ENCODE measurements around the gene KRTAP2-1. TPM values are rescaled to one million over a fixed set of nuclear protein-coding genes. Genes with fewer than 3 reads are reported as not detected.
"Not testable (repeated sequence)": the region's sequence is repeated elsewhere in the genome, so short reads cannot be mapped to it uniquely, and the experiment has no call there.

KRTAP2-1 gene
- total RNA-seq, 1 donor from 2014 or later, result not detected

- H3K9me3 Mint-ChIP-seq; intact Hi-C loops (cut with micrococcal nuclease); H3K27ac Mint-ChIP-seq; H3K4me1 Mint-ChIP-seq; H3K36me3 Mint-ChIP-seq (ENCODE audit: low read depth); H3K4me3 Mint-ChIP-seq; DNase-seq: not testable (repeated sequence)
- peaks cover 15% of the 10 kb centered on the region for H3K27me3 Mint-ChIP-seq
Measured at GRCh38 chr17:41065016-41065689, 18.0 kb upstream of the KRTAP2-1 start.

- intact Hi-C loops (cut with micrococcal nuclease), result no loop called here
- Mint-ChIP-seq H3K27ac (no peak overlapping the region), H3K36me3 (ENCODE audit: low read depth) (no peaks in the 10 kb centered on the region), H3K4me3 (no peak overlapping the region), H3K27me3 (peaks cover 20% of the 10 kb centered on the region), H3K4me1 (no peaks in the 10 kb centered on the region), H3K9me3 (no peaks in the 10 kb centered on the region)
- no peak for DNase-seq
Measured at GRCh38 chr17:41064301-41064700, 17.2 kb upstream of the KRTAP2-1 start.

DNA sequence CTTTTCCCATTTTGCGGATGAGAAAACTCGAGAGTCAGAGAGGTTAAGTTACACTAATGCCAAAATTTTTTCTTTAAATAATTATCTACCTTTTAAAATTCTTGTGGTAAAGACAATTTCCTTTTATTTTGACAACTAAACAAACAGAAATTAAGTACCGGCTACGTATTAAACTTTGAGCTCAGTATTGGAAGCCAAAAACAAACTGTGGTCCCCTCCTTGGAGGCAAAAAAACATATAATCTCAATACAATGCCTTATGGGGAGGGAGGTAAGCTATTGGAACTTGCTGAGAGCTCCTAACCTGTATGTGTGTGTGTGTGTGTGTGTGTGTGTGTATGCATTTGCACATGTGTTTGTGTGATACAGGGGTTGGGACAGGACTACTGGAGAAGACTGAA, 16.3 kb upstream of the KRTAP2-1 start:
- Mint-ChIP-seq H3K27me3 (peaks cover 22% of the 10 kb centered on the region), H3K36me3 (ENCODE audit: low read depth) (no peaks in the 10 kb centered on the region), H3K4me1 (no peaks in the 10 kb centered on the region), H3K27ac (no peak overlapping the region), H3K4me3 (no peak overlapping the region), H3K9me3 (no peaks in the 10 kb centered on the region)
- DNase-seq, result no peak
- intact Hi-C loops (cut with micrococcal nuclease), result no loop called here

- Mint-ChIP-seq H3K36me3 (ENCODE audit: low read depth) (no peaks in the 10 kb centered on the region), H3K4me3 (no peak overlapping the region), H3K9me3 (no peaks in the 10 kb centered on the region), H3K27ac (no peak overlapping the region), H3K4me1 (no peaks in the 10 kb centered on the region), H3K27me3 (peaks cover 22% of the 10 kb centered on the region)
- intact Hi-C loops (cut with micrococcal nuclease), result no loop called here
- DNase-seq, result no peak
Measured at GRCh38 chr17:41061964-41062363, 14.8 kb upstream of the KRTAP2-1 start.

DNA sequence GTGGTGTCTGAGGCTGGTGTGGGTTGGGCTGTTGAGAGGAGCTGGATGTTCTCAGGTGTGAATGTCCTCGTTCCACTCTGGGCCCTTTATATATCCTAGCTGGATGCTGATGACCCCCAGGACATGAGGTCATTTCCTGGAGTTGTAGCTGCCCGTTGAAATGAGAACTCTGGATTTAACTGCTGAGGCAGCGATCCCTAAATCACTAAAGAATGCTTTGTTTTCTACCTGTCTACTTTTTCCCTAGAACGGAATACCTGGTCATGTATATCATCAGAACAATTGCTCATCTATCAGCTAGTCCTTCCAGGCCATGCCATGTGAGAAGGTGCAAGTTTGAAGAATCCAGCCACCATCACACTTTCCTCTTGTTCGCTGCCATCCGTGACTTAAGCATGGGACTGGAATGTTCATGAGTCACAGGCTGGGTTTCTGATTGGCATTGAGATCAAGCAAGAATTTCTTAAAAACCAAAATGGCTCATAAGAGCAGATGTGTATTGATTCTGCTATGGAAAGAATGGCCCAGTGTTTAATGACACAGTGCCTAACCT, 13.0 kb upstream of the KRTAP2-1 start, which contains the start of gene KRTAP2-3:
Gene KRTAP2-3 (minus strand): TSS at position 63 of the 553 bp plus-strand sequence. CDS start 64 bp downstream, outside the sequence.
- Mint-ChIP-seq H3K27ac (no peak within 1 kb of the TSS), H3K4me3 (no peak within 1 kb of the TSS), H3K4me1 (no peaks in the 10 kb centered on the region), H3K9me3 (no peaks in the 10 kb centered on the region), H3K36me3 (ENCODE audit: low read depth) (no peaks in the 10 kb centered on the region), H3K27me3 (peaks cover 23% of the 10 kb centered on the region)
- intact Hi-C loops (cut with micrococcal nuclease), result no loop called here
- DNase-seq, result no peak

GRCh38 chr17:41059276-41060051, 12.3 kb upstream of the KRTAP2-1 start:
- H3K27ac Mint-ChIP-seq; H3K36me3 Mint-ChIP-seq (ENCODE audit: low read depth); intact Hi-C loops (cut with micrococcal nuclease); DNase-seq; H3K9me3 Mint-ChIP-seq; H3K4me3 Mint-ChIP-seq; H3K4me1 Mint-ChIP-seq: not testable (repeated sequence)
- H3K27me3 Mint-ChIP-seq, result peaks cover 23% of the 10 kb centered on the region

DNA sequence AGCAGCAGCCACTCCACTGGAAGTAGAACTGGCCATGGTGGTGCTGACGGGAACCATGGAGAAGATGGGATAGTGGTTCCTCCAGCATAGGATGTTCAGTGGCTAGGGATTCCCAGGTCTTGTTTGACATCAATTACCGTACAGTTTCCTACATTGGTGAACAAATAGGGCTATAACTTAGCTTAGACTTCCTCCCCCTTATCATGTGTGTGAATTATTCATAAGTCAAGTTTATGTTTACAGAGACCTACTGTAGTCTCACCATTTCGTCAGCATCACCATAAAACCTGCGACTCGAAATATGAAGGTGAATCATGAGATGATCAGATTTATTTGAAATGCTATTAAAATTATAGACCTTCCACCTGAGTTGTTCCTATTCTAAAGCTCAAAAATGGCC, 11.6 kb upstream of the KRTAP2-1 start:
- peaks cover 23% of the 10 kb centered on the region for H3K27me3 Mint-ChIP-seq
- no peaks in the 10 kb centered on the region for H3K4me1 Mint-ChIP-seq
- no peak overlapping the region for H3K4me3 Mint-ChIP-seq
- DNase-seq, result no peak
- H3K9me3 Mint-ChIP-seq, result no peaks in the 10 kb centered on the region
- H3K27ac Mint-ChIP-seq, result no peak overlapping the region
- intact Hi-C loops (cut with micrococcal nuclease), result no loop called here
- H3K36me3 Mint-ChIP-seq (ENCODE audit: low read depth), result no peaks in the 10 kb centered on the region

DNA sequence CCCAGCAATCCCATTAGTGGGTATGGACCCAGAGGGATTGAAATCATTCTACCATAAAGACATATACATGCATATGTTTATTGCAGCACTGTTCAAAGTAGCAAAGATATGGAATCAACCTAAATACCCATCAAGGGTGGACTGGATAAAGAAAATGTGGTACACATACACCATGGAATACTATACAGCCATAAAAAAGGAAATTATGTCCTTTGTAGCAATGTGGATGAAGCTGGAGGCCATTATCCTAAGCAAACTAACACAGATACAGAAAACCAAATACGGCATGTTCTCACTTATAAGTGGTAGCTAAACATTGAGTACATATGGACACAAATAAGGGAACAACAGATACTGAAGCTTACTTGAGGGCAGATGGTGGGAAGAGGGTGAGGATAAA, 10.4 kb upstream of the KRTAP2-1 start:
- no peaks in the 10 kb centered on the region for H3K9me3 Mint-ChIP-seq
- DNase-seq, result peak; percentile 3
- H3K27ac Mint-ChIP-seq, result no peak overlapping the region
- no peaks in the 10 kb centered on the region for H3K4me1 Mint-ChIP-seq
- H3K4me3 Mint-ChIP-seq, result no peak overlapping the region
- intact Hi-C loops (cut with micrococcal nuclease), result no loop called here
- no peaks in the 10 kb centered on the region for H3K36me3 Mint-ChIP-seq (ENCODE audit: low read depth)
- peaks cover 28% of the 10 kb centered on the region for H3K27me3 Mint-ChIP-seq

- H3K4me1 Mint-ChIP-seq; DNase-seq; H3K27ac Mint-ChIP-seq; H3K36me3 Mint-ChIP-seq (ENCODE audit: low read depth); H3K9me3 Mint-ChIP-seq; intact Hi-C loops (cut with micrococcal nuclease); H3K4me3 Mint-ChIP-seq: not testable (repeated sequence)
- peaks cover 22% of the 10 kb centered on the region for H3K27me3 Mint-ChIP-seq
Measured at GRCh38 chr17:41055130-41055529, 8.0 kb upstream of the KRTAP2-1 start, which contains the start of gene KRTAP2-2. Gene KRTAP2-2, minus strand, starts transcription at chr17:41055230. Its CDS starts 19 bp downstream, at chr17:41055211.

DNA sequence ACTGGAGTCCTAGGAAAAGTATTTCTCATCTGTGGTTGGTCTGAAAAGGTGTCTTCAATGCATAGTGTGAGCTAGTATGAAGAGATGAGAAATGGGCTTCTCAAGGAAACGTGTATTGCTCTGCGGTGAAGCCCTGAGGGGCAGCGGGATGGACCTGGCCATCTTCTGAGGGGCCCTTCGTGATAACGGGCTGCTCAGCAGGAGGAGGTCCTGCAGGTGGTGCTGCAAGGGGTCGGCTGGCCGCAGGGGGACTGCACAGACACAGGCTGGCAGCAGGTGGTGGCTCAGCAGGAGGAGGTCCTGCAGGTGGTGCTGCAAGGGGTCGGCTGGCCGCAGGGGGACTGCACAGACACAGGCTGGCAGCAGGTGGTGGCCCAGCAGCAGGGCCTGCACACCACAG, 7.4 kb upstream of the KRTAP2-1 start:
- DNase-seq; H3K4me1 Mint-ChIP-seq; H3K27ac Mint-ChIP-seq; H3K36me3 Mint-ChIP-seq (ENCODE audit: low read depth); H3K4me3 Mint-ChIP-seq; H3K9me3 Mint-ChIP-seq; intact Hi-C loops (cut with micrococcal nuclease): not testable (repeated sequence)
- H3K27me3 Mint-ChIP-seq, result peaks cover 21% of the 10 kb centered on the region

DNA sequence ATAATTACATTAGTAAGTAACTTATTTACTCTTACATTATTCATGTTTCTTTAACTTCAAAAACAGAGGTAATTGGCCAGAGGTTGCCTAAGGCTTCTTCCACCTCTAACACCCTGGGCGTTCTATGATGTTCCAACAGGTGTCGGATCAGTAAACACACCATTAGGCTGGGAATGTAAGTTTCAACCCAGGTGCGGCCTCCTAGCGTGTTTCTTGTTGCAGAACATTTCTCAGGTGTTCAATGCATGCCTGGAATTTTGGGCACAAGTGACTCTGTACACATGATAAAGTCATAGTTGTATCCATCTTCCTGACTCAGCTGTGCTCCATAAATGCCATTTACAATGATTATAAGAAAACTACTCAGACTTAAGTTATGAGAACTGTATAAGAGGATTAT, 6.9 kb upstream of the KRTAP2-1 start:
- no peaks in the 10 kb centered on the region for H3K4me1 Mint-ChIP-seq
- H3K9me3 Mint-ChIP-seq, result no peaks in the 10 kb centered on the region
- intact Hi-C loops (cut with micrococcal nuclease), result no loop called here
- no peak overlapping the region for H3K27ac Mint-ChIP-seq
- peaks cover 18% of the 10 kb centered on the region for H3K27me3 Mint-ChIP-seq
- no peak overlapping the region for H3K4me3 Mint-ChIP-seq
- no peak for DNase-seq
- no peaks in the 10 kb centered on the region for H3K36me3 Mint-ChIP-seq (ENCODE audit: low read depth)

GRCh38 chr17:41052566-41052965, 5.5 kb upstream of the KRTAP2-1 start:
- no peaks in the 10 kb centered on the region for H3K9me3 Mint-ChIP-seq
- no peak overlapping the region for H3K4me3 Mint-ChIP-seq
- no peak for DNase-seq
- H3K36me3 Mint-ChIP-seq (ENCODE audit: low read depth), result no peaks in the 10 kb centered on the region
- H3K27ac Mint-ChIP-seq, result no peak overlapping the region
- no peaks in the 10 kb centered on the region for H3K4me1 Mint-ChIP-seq
- peaks cover 24% of the 10 kb centered on the region for H3K27me3 Mint-ChIP-seq
- intact Hi-C loops (cut with micrococcal nuclease), result no loop called here

- no peak overlapping the region for H3K4me3 Mint-ChIP-seq
- DNase-seq, result no peak
- H3K27ac Mint-ChIP-seq, result no peak overlapping the region
- no peaks in the 10 kb centered on the region for H3K9me3 Mint-ChIP-seq
- intact Hi-C loops (cut with micrococcal nuclease), result no loop called here
- H3K4me1 Mint-ChIP-seq, result no peaks in the 10 kb centered on the region
- H3K27me3 Mint-ChIP-seq, result peaks cover 25% of the 10 kb centered on the region
- no peaks in the 10 kb centered on the region for H3K36me3 Mint-ChIP-seq (ENCODE audit: low read depth)
Measured at GRCh38 chr17:41049110-41049509, 2.0 kb upstream of the KRTAP2-1 start.

GRCh38 chr17:41048441-41048840, 1.3 kb upstream of the KRTAP2-1 start:
- Mint-ChIP-seq H3K27ac (no peak overlapping the region), H3K4me1 (no peaks in the 10 kb centered on the region), H3K9me3 (no peaks in the 10 kb centered on the region), H3K4me3 (no peak overlapping the region), H3K27me3 (peaks cover 23% of the 10 kb centered on the region), H3K36me3 (ENCODE audit: low read depth) (no peaks in the 10 kb centered on the region)
- no peak for DNase-seq
- intact Hi-C loops (cut with micrococcal nuclease), result no loop called here
